Islet precursor cell (in vitro differentiated cells): ENCODE results near the gene PSMD5.
"Not testable (repeated sequence)": the region's sequence is repeated elsewhere in the genome, so short reads cannot be mapped to it uniquely, and the experiment has no call there.

Experiments
- DNase-seq: peaks from one replicate; pipeline ENCODE4 v3.0.0-alpha.2; 2018

Gene PSMD5

DNA sequence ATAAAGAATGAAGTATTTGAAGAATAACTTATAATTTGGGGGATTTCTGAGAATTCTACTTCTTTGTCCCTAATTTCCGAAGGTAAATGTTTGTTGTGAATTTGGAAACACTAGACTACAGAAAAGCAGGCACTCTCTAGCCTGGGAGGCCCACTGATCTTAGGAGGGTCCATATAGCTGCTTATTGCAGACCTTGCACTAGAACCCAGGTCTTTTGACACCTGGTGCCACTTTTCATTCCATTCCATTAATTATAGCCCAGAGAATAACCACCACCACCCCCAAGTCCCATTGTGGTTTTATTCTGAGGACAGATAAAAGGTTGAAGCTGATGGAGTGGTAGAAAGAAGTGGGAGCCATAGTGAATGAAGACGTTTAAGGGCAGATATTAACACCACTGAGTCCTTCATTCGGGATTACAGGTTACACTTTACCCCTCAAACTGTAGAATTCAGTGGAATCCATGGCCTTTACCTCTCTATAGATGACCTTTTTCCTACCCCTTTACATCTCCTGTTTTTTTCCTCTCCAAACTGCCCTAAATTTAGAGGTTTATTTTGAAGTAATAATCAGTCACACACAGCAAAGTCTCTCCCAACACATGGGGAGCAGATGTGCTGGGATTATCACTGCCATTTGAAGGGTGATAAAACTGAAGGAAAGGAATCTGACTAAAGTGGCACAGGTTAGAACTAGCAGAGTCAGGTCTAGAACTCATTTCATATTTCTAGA lies 12.0 kb upstream of the PSMD5 start:
- no peak for DNase-seq

DNA sequence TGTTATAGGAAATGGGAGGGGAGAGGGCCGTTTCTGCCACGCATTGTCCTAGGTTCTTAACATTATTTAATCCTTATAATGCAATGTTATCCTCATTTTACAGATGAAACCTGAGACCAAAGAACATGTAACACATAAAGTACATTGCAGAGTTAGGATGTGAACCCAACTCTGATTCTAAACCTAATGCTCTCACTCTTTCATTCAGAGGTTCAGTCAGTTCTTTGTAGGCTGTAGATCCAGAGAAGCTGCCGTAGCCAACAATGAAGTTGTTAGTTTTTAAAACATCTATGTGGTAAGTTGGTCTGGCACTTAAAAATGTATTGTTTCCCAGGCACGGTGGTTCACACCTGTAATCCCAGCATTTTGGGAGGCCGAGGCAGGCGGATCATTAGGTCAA lies 10.5 kb upstream of the PSMD5 start:
- no peak for DNase-seq

DNA sequence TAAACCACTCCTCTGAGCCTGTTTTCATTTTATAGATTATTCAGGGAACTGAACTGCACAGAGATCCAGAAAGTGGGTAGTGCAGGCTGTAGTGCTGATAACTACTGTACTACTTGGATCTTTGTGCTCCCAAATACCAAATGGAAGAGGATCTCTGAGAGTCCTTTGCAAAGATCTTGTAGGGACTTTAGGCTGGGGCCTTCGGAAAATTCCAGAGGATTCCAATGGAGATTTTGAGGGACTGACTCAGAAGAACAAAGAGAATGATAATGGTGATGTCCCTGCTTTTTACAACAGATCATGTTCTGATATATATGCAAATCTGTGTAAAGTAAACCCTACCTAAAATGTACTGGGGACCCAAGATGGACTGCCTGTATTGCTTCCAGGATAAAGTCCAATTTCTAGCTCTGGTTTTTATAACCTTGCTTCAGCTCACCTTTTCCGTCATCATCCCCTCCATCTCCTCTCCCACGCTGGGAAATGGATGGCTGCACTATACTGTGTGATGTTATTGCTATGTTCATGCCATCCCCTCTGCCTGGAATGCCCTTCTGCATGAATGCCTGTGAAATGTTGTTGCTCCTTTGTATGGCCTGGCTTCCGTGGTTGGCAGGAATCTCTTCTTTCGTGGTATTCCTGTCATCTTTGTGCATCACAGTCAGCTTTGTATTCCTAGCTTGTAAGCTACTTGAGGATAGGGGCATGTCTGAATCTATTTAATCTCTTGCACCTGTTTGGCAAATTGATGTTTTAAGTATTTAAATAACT lies 9.7 kb upstream of the PSMD5 start:
- peak; percentile 52 for DNase-seq

DNA sequence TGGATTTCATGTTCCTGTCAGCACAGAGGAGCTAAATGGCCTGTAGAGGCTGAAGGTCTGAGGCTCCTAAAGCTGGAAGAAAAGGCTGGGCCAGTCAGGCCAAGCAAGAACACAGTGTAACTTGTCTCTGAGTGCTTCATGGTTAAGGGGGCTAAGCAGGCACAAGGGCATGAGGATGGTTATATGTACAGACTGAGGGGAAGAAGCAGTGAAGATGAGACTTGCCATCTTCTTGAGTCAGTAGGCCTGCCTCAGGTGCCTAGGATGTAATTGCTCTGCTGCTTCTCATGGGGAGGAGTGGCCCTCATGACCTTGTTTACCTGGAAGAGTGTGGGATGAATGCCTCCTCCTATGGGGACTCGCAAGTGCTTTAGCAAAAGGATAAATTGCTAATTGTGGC lies 8.7 kb upstream of the PSMD5 start:
- DNase-seq: peak; percentile 45

DNA sequence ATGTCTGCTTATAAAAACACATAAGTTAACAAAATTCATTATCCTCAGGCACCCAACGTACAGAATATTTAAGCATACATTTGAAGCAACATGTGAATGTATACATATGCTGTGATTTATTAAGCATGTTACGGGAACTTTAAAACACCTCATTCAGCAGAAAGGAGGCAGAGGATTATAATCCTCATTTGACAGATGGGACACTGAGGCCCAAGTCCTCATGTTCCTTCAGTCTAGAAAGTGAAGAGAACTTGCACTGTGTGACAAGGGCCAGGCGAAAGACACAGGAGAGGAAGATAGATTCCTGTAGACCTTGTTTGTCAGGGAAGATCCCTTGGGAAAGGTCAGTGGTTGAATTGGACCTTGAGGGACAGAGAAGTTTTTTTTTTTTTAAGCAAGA lies 7.6 kb upstream of the PSMD5 start:
- no peak for DNase-seq

DNA sequence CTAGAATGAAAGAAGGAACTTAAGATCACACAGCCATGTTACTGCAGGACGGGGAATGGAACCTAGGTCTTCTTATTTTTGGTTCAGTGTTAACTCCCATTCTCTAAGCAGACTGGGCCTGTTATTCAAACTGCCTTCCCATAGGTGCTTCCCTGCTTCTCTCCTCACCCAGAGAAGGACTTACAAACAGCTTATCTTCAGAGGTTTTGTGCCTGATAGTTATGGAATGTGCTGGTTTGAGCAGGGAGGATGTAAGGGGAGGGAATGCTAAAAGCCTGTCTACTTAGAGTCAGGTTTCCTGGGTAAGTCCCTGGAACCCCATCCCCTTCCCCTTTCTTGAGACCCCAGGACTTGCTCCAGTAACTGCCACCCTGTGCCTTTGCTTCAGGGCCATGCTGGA lies 4.2 kb upstream of the PSMD5 start:
- DNase-seq: no peak

DNA sequence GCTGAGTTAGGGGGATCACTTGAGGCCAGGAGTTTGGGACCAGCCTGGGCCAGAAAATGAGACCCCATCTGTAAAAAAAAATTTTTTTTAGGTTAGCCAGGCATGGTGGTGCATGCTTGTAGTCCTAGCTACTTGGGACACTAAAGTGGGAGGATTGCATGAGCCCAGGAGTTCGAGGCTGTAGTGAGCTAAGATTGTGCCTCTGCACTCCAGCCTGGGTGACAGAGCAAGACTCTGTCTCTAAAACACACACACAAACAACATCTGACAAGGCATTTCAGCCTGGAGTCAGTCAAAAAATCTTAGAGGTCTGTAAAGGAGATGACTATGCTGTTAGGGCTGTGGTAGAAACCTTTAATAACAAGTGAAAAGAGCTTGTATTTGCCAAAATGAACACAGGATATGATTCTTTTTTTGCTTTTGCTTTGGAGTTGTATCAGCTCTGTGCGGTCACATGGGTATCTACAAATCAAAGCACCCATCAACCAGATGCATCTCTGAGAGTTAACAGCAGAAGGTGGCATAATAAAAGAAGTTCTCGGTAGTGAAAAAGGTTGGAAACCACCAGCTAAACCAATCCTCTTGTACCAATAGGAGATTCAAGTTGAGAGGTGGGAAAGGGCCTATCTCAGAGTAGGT lies 3.6 kb upstream of the PSMD5 start:
- DNase-seq: no peak

DNA sequence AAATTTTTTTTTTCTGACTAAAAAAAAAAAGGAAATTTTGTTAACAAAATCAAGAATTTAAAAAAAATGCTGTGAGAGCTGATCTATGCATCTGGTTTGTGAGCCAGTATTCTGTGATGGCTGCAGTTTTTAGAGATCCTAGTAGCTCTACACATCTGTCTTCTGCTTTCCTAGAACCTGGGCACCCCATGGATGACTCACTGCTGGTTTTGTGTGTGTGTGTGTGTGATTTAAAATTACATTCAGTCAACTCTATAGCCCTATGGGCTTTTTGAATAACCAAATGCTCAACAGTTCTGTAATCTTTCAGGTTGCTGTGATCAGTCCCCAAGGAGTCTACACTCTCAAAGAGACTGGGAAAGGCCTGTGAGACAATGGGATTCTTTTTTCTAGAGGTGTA lies 2.5 kb upstream of the PSMD5 start:
- no peak for DNase-seq

DNA sequence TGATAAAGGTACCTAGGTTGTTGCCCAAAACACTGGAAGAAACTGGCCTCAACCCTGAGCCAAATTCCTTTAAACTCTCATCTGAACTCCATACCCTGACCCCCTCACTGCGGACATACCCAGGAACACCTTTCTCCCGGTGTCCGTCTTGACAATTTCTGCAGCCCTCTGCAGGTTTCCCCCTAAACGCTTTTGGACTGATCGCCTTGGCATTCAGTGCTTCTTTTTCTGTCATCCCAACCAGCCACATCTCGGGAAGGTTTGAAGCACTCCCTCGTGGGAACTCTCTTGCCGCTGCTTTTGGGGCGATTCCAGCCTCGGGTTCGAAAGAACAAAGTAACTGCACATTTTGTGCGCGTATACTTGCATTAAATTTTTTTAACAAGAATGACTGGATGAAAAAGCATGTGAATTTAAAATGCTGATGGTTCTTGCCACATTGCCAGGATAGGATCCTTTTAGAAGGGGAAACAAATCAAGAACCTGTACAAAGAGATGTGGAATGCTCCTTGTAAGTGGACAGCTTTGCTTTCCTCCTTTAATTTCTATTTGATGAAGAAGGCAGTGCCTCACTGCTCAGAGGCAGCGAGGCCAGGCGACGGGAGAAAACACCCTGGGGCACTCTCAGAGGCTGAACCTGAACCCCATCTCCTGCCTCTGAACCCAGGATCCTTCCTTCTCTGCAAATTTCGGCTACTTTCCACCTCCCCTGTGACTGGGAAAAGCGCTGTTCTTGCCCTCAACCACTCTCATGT lies 615 bp downstream of the PSMD5 start:
- no peak for DNase-seq

DNA sequence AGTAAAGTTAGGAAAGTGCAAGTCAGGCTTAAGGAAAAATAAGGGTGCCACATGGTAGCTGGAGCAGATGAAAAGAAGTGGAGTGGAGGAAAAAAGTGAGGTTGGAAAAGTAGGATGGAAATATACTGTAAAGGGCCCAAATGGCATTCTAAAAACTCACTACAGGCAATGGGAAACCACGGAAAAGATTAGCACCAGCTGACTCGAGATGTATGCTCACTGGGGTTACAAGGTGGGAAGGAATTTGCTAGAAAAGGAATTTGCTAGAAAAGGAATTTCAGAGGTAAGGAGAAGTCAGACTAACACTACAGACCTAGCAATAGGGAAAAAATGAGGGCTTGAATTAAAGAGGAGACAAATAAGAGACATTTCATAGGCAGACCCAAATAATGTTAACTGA lies 3.6 kb downstream of the PSMD5 start:
- no peak for DNase-seq

DNA sequence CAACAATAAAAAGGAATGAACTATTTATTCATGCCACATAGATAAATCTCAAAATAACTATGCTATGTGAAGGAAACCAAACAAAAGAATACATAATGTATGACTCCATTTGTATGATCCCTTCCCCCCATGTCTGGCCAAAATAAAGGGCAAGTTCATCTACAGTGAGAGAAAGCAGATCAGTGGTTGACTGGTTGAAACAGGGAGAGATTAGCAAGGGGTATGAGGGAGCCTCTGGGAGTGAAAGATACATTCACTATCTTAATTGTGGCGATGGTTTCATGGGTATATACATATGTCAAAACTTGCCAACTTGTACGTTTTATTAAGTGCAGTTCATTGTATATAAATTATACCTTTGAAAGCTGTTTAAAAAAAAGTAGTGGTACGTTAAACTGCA lies 4.8 kb downstream of the PSMD5 start:
- DNase-seq: no peak

DNA sequence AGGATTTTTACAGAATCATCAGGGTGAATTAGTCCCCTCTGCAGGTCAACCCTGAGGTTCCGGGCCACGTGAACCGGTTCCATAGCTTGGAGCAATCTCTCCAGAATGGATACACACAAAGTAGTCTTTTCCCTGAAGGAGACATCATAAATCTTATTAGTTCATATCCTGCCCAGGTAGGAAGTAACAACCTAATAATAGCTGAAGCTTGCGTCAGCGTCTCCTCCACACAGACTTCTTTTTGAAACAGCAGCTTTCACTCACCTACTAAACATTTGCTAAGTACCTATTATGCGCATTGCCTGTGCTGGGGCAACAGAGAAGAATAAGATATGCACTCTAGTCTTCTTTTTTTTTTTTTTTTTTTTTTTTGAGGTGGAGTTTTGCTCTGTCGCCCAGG lies 9.4 kb downstream of the PSMD5 start:
- no peak for DNase-seq

DNA sequence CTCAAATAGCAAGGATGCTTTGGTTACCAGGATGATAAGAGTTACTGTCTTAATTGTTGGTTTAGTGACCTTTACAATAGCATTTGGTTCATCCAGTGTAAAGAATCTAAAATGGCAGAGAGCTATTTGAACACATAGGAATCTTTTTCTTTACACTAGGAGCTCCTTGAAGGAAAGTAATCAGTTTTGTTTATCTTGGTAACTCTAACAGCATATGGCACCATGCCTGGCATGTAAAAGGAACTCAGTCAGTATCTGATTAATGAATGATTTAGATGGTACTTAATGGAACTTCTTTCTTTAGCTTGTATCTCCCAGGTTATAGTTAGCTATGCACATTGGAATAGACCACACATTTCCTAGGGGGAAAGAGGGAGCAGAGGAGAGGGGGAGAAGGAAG lies 9.9 kb downstream of the PSMD5 start:
- no peak for DNase-seq

DNA sequence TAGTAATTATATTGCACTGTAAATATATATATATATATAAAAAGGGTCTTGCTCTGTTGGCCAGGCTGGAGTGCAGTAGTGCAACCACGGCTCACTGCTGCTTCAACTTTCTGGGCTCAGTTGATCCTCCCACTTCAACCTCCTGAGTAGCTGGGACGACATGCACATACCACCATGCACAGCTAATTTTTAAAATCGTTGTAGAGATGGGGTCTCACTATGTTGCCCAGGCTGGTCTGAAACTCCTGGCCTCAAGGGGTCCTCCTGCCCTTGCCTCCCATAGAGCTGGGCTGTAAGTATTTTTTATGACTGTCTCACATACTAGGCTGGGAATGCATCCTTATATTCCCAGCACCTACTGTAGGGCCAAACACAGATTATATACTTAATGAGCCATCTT lies 11.9 kb downstream of the PSMD5 start:
- DNase-seq: no peak

DNA sequence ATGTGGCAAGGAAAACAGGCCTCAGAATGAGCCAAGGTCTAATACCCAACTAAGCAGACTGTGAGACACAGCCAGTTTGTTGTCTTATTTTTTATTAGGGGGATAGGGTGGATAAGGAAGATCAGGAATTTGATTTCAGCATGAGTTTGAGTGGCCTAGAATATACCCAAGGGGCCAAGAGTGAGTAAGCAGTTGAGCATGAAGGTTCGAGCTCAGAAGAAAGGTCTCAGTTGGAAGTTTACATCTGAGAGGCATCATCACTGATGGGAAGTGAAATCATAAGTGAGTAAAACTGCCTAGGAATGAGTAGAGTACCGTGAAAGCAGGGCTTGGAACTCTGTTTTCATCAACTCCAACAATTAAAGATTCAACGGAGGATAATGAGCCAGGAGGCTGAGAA lies 12.6 kb downstream of the PSMD5 start:
- DNase-seq: no peak

DNA sequence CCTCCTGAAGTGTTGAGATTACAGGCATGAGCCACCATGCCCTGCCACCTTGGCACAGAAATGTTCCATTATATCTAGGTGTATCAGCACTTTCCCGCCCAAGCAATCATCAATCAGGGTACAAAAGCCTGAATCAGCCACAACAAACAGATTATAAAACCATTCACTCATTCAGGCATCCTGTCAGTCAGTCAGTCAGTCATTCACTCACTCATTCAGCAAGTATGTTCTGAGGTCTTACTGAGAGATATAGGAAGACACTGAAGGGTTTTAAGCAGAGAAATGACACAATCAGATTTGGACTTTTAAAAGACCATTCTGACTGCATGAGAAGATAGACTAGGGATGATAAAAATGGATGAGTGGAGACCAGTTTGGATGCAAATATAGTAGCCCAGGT lies 13.1 kb downstream of the PSMD5 start:
- no peak for DNase-seq

DNA sequence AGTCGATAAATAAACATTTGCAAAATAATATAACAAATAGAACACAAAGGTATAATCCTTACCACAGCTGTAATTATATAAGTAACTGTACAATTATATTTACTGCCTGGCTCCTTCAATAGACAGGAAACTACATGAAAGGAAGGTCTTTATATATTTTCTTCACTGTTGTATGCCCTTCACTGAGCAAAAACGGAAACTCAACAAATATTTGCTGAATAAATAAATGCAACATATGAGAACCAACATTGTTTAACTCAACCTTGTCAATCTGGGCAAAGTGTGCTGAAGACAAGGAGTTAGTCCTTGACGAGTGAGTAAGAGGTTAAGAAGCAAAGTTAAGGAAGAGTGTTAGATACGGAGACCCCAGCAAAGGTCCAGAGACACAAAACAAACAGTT lies 22.6 kb downstream of the PSMD5 start:
- DNase-seq: no peak

DNA sequence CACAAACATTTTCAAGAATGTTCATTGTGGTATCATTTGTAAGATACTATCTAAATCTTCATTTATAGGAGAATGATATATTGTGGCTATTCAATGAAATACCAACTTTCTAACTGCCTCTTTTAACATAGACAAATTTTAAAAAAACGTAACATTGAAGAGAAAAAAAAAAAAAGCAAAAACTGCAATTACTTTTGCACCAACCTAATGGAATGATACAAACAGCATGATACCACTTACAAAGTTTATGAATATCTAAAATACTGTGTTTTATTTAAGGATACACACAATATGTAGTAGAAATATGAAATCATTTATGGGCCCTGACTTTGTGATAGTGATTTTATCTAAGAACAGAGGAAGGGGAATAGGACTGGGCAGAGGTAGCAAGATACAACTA lies 24.1 kb downstream of the PSMD5 start:
- no peak for DNase-seq

DNA sequence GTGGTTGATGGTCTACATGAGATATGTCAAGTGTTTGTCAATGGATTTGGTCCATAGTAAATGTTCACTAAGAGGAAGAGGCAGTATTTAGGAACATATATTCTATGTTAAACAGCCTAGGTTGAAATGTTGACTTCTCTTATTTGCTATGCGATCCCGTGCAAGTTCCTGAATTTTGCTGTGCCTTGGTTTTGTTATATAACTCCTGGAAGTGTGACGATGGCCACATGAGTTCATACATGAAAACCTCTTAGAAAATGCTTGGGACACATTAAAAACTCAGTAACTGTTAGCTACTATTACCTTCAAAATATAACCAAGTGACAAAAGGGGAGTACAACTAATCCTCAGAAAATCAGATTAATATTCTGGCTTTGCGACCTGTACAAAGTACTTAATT lies 27.6 kb downstream of the PSMD5 start:
- no peak for DNase-seq

DNA sequence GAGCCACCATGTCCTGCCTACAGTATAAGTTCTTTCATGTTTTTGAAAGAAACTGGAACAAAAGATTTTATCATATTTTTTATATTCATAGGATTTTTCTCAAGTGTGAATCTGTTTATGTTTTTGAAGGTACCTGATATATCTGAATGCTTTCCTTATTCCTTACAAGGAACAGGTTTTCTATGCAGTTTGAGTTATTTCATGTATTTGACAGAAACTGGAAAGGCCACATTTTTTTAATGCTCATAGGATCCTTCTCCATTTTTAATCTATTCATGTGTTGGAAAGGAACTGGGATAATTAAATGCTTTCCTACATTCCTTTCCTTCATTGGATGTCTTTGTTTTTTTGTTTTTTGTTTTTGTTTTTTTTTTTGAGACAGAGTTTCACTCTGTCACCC lies 33.8 kb downstream of the PSMD5 start:
- no peak for DNase-seq

DNA sequence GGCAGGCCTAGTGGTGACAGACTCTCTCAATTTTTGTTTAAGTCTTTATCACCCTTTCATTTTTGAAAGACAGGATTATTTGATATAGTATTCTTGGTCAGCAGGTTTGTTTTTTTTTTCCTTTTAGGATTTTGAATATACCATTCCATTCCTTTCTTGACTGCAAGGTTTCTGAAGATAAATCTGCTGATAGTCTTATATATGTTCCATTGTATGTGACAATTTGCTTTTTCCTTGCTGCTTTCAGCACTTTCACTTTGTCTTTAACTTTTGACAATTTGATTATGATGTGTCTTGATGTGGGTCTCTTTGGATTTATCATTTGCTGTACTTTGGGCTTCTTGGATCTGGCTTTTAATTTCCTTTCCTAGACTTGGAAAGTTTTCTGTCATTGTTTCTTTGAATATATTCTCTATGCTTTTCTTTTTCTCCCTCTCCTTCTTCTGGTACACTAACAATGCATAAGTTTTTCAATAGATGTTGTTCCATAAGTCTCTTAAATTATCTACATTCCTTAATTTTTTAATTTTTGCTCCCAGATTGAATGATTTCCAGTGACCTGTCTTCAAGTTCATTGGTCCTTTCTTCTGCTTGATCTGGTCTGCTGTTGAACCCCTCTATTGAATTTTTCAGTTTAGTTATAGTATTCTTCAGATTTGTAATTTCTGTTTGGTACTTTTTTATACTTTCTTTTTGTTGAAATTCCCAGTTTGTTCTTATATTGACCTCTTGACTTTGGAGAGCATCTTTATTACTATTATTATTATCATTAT lies 34.9 kb downstream of the PSMD5 start:
- DNase-seq: no peak

DNA sequence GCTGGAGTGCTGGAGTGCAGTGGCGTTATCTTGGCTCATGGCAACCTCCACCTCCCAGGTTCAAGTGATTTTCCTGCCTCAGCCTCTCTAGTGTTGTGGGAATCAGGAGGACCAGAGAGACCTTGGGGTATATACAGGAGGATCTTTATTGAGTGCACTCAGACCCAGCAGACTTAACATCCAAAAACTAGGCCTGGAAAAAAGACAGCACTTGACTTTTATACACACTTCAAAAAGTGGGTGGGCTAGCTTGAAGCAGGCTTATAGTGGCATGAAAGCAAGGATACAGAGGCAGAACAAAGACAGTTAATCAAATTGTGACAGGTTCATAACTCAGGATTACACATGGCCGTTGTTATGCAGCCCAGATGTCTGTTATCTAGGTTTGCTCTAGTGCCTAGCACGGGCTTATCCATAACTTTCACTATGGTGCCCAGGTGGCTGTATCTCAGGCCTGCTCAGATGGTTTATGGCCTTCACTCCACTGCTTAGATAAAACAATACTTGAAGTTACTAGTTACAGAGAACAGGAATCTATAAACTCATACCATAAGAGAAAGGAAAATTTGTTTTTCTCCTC lies 37.8 kb downstream of the PSMD5 start:
- not testable (repeated sequence) for DNase-seq
